NB4 (cell line): Measurements from ENCODE around the gene TMEM30A.

Source experiments
- CTCF ChIP-seq: IDR thresholded peaks from one replicate; pipeline ENCODE4 v1.5.1; 2012; ENCODE audit warnings: low read depth, low read length
- POLR2A ChIP-seq: IDR thresholded peaks from 2 replicates; pipeline ENCODE4 v1.6.1; 2011; ENCODE audit warnings: mild to moderate bottlenecking; ENCODE audit not compliant: insufficient read length; ENCODE audit errors: extremely low read depth

DNA sequence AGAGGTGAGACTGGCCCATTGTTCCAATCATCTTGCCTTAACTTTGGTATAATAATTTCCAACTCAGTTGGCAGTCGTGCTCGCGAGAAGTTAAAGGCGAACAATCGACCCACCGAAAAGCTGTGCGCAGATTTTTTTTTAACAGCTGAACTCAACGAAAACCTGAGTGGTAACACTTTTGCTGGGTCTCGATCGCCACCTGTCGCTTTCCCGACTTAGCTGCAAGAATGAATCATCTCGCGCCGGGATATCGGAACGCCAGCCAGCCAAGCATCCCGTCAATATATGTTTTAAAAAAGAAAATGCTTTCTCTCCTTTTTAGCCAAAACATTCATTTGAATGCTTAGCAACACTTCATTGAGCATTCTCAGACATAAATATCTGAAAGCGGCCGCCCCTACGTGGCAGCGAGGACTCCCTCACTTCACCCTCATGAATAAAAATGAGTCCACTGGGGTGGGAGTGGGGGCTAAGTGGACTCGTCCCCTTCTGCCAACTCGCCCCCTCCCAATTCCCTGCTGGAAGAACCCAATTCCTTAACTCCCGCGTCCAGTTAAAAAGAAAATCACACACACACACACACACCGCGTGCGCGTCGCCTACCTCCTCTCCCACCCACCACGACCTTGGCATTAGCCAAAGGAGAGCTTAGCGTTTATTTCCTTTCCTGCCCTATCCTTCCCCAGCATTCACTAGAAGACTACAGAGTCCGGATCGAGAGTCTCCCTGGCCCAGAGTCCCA, 80.2 kb downstream of the TMEM30A start:
- TF ChIP-seq CTCF (peak; percentile 56), POLR2A (no peak)
